OCI-LY1 (cell line): ENCODE measurements around the gene FBLN2.

Source experiments
- H2AFZ ChIP-seq: fragments of 200-600 bp; sonication (generic), shearing (Covaris generic); 2 replicates; pipeline ENCODE4 v1.6.0; 2014; ENCODE audit warnings: antibody characterized with exemption, mild to moderate bottlenecking, low read length
- H3F3A ChIP-seq: fragments of 200-600 bp; sonication (generic), shearing (Covaris generic); 2 replicates; pipeline ENCODE4 v1.6.0; 2014; ENCODE audit warnings: mild to moderate bottlenecking, antibody characterized with exemption, low read length, moderate library complexity; ENCODE audit not compliant: insufficient read depth
- H3K27ac ChIP-seq: fragments of 200-600 bp; sonication (generic); 2 replicates; pipeline ENCODE4 v1.5.1; 2014; ENCODE audit warnings: low read length, mixed run types, mild to moderate bottlenecking, low read depth; ENCODE audit not compliant: poor library complexity, severe bottlenecking
- H3K27me3 ChIP-seq: fragments of 200-600 bp; sonication (generic); 2 replicates; pipeline ENCODE4 v1.6.0; 2014; ENCODE audit warnings: antibody characterized with exemption, mild to moderate bottlenecking, low read length, moderate library complexity; ENCODE audit not compliant: insufficient read depth
- H3K36me3 ChIP-seq: fragments of 200-600 bp; sonication (generic); 2 replicates; pipeline ENCODE4 v1.6.1; 2014; ENCODE audit warnings: mild to moderate bottlenecking, antibody characterized with exemption, low read length, moderate library complexity, mixed read lengths; ENCODE audit not compliant: insufficient read depth
- H3K4me1 ChIP-seq: fragments of 200-600 bp; sonication (generic); 2 replicates; pipeline ENCODE4 v1.5.1; 2014; ENCODE audit warnings: mild to moderate bottlenecking, low read length, moderate library complexity; ENCODE audit not compliant: insufficient read depth, severe bottlenecking
- H3K4me2 ChIP-seq: fragments of 200-600 bp; sonication (generic), shearing (Covaris generic); 2 replicates; pipeline ENCODE4 v1.6.1; 2014; ENCODE audit warnings: low read length
- H3K4me3 ChIP-seq: fragments of 200-600 bp; sonication (generic); 2 replicates; pipeline ENCODE4 v1.5.1; 2014; ENCODE audit warnings: low read length, low read depth, mild to moderate bottlenecking, mixed read lengths; ENCODE audit not compliant: poor library complexity, severe bottlenecking
- H3K79me2 ChIP-seq: fragments of 200-600 bp; shearing (Covaris generic); 2 replicates; pipeline ENCODE4 v1.6.1; 2016; ENCODE audit warnings: mixed run types, low read length, mixed read lengths; ENCODE audit not compliant: insufficient read depth
- H3K9ac ChIP-seq: fragments of 200-600 bp; sonication (generic), shearing (Covaris generic); 2 replicates; pipeline ENCODE4 v1.6.1; 2014; ENCODE audit warnings: mild to moderate bottlenecking, low read length, mixed read lengths
- H3K9me2 ChIP-seq: fragments of 200-600 bp; sonication (generic), shearing (Covaris generic); 2 replicates; pipeline ENCODE4 v1.6.1; 2014; ENCODE audit warnings: low read depth, mild to moderate bottlenecking, low read length, mixed read lengths
- H3K9me3 ChIP-seq: fragments of 200-600 bp; shearing (Covaris generic); 2 replicates; pipeline ENCODE4 v1.6.1; 2014; ENCODE audit warnings: low read length, mixed read lengths
- H4K20me1 ChIP-seq: fragments of 200-600 bp; sonication (generic), shearing (Covaris generic); 2 replicates; pipeline ENCODE4 v1.6.0; 2016; ENCODE audit warnings: mild to moderate bottlenecking, low read length; ENCODE audit not compliant: insufficient read depth
- EZH2 ChIP-seq: fragments of 200-600 bp; sonication (generic), shearing (Covaris generic); IDR thresholded peaks from 2 replicates; pipeline ENCODE4 v1.8.0; 2017; ENCODE audit warnings: borderline replicate concordance, mixed run types, mild to moderate bottlenecking, antibody characterized with exemption, low read length, moderate library complexity, mixed read lengths
- TF ChIP-seq, protein P1 (sequence below): fragments of 200-600 bp; sonication (generic), shearing (Covaris generic); IDR thresholded peaks from 2 replicates; pipeline ENCODE4 v1.5.1; 2017; ENCODE audit warnings: mild to moderate bottlenecking, antibody characterized with exemption, low read length, moderate library complexity, mixed read lengths

FBLN2 gene

DNA sequence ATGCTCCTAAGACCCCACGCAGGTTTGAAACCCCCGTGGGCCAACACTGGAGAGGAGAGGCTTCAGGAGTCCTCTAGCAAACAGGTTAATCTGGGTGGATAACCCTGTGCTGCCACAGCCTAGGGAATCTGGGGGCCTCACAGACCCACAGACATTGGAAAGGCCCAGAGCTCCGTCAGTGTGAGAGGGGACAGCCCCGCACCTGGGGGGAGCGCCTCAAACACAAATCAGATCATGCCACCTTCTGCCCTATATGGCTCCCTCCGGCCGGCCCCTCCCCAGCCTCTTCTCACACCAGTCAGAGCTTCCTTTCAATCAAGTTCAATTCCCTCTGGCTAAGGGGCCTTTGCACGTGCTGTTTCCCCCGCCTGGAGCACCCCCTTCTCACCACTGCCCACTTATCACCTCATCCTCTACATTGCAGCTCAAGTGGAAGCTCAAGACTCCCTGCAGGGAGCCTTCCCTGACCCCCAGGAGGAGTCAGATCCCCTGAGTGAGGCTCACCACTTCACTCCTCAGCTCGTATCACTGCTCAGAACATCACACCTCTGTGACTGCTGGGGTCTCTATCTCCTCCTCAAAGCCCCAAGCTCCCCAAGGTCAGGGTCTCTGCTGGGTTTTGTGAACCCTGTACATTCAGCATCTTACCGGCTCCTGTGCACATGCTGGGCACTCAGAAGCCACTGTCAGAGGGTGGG is 24.1 kb downstream of the FBLN2 start:
- no peak overlapping the region for H3K4me3 ChIP-seq
- H3K27ac ChIP-seq = no peak overlapping the region
- H3K79me2 ChIP-seq = no peaks in the 10 kb centered on the region
- no peak overlapping the region for H2AFZ ChIP-seq
- no peak overlapping the region for H3K4me2 ChIP-seq
- H3K9ac ChIP-seq = no peak overlapping the region
- no peaks in the 10 kb centered on the region for H3K9me3 ChIP-seq
- no peaks in the 10 kb centered on the region for H4K20me1 ChIP-seq
- H3K4me1 ChIP-seq = no peaks in the 10 kb centered on the region
- peaks cover 3% of the 10 kb centered on the region; the same call in 1 of the 2 replicates for H3K27me3 ChIP-seq
- TF ChIP-seq, protein P1, sequence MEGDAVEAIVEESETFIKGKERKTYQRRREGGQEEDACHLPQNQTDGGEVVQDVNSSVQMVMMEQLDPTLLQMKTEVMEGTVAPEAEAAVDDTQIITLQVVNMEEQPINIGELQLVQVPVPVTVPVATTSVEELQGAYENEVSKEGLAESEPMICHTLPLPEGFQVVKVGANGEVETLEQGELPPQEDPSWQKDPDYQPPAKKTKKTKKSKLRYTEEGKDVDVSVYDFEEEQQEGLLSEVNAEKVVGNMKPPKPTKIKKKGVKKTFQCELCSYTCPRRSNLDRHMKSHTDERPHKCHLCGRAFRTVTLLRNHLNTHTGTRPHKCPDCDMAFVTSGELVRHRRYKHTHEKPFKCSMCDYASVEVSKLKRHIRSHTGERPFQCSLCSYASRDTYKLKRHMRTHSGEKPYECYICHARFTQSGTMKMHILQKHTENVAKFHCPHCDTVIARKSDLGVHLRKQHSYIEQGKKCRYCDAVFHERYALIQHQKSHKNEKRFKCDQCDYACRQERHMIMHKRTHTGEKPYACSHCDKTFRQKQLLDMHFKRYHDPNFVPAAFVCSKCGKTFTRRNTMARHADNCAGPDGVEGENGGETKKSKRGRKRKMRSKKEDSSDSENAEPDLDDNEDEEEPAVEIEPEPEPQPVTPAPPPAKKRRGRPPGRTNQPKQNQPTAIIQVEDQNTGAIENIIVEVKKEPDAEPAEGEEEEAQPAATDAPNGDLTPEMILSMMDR = no peak
- no peak for TF ChIP-seq EZH2
- no peaks in the 10 kb centered on the region for H3K36me3 ChIP-seq
- H3F3A ChIP-seq = no peaks in the 10 kb centered on the region
- H3K9me2 ChIP-seq = no peaks in the 10 kb centered on the region

DNA sequence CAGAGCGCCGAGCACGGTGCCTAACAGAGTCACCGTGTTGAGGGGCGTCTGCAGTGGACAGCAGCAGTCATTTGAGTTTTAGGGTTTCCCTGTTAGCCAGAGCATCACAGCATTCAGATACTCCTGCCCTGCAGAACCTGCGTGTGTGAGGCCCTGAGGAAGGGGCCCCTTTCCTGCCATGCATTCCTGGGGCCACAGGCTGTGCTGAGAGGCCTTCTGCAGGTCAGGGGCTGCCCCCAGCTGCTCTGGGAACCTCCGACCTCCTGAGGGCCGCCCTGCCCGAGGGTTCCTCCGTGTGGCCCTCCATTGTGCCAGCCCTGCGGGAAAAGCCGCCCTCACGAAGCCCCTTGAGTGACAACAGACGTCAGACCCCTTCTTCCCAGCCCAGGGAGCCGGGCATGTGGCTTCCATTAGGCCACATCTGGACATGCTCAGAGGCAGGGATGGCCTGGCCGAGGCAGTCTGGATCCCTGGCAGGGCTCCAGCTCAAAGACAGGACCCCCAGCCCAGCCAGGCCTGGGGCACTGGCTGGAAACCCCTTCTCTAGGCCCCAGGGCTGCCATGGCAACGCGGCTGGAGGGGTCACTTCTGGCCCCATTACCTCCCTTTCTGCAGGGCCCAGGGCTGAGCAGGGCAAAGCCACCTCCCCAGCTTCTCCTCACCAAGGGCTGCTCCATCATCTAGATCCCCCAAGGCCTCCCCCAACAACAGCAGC is 25.3 kb downstream of the FBLN2 start:
- Histone ChIP-seq H3K9me3 (no peaks in the 10 kb centered on the region), H3F3A (no peaks in the 10 kb centered on the region), H3K36me3 (no peaks in the 10 kb centered on the region), H3K9ac (no peak overlapping the region), H2AFZ (no peak overlapping the region), H3K9me2 (no peaks in the 10 kb centered on the region), H3K27me3 (peaks cover 3% of the 10 kb centered on the region; the same call in 1 of the 2 replicates), H3K4me1 (no peaks in the 10 kb centered on the region), H3K27ac (no peak overlapping the region), H3K4me3 (no peak overlapping the region), H3K79me2 (no peaks in the 10 kb centered on the region), H3K4me2 (no peak overlapping the region), H4K20me1 (no peaks in the 10 kb centered on the region)
- TF ChIP-seq, protein P1 = no peak
- no peak for TF ChIP-seq EZH2

DNA sequence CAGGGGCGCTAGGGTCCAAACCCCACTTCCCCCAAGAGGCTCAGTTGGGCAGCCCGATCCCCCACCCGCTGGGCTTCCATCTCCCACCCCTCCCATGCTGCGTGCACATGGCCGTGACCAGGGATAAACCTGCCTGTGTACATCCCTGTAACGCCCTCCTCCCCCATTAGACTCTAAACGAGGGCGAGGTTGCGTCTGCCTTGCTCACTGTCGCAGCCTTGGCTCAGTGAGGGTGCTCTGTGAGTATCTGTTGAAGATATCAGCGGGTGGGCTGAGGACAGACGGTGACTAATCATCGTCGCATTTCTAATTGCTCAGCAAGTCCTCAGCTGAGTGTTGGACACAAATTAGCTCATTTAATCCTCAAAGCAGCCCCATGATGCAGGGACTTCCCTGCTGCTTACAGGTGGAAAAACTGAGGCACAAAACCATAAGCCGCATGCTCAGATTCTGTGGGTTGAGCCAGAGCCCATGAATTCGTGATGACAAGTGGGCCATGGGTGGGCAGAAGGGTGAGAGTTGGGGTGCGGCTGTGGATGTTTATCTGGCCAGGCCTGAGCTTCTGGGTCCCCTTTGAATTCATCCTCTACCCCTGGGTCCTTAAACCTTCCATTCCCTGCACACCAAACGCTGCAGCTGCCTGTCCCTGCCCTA is 26.0 kb downstream of the FBLN2 start:
- Histone ChIP-seq H3K4me1 (no peaks in the 10 kb centered on the region), H3K27ac (no peak overlapping the region), H3K4me2 (no peak overlapping the region)

More for the DNA sequence above, 26.0 kb downstream of the FBLN2 start:
- Histone ChIP-seq H3K36me3 (no peaks in the 10 kb centered on the region), H3K4me3 (no peak overlapping the region), H3K27me3 (peaks cover 3% of the 10 kb centered on the region), H3K79me2 (no peaks in the 10 kb centered on the region), H3F3A (no peaks in the 10 kb centered on the region), H3K9me2 (no peaks in the 10 kb centered on the region), H4K20me1 (no peaks in the 10 kb centered on the region), H3K9ac (no peak overlapping the region), H3K9me3 (no peaks in the 10 kb centered on the region), H2AFZ (no peak overlapping the region)
- TF ChIP-seq EZH2 = no peak
- TF ChIP-seq, protein P1 = no peak
